GM12873 (cell line): Measurements from ENCODE around the gene PNKP.

Experiments used
- TF ChIP-seq, protein P1 (sequence below): IDR thresholded peaks from 2 replicates; pipeline ENCODE4 v1.5.1; 2012; ENCODE audit warnings: low read depth, mild to moderate bottlenecking, moderate library complexity, low read length, control low read depth; ENCODE audit not compliant: insufficient read depth; ENCODE audit errors: missing control alignments

Gene PNKP

DNA sequence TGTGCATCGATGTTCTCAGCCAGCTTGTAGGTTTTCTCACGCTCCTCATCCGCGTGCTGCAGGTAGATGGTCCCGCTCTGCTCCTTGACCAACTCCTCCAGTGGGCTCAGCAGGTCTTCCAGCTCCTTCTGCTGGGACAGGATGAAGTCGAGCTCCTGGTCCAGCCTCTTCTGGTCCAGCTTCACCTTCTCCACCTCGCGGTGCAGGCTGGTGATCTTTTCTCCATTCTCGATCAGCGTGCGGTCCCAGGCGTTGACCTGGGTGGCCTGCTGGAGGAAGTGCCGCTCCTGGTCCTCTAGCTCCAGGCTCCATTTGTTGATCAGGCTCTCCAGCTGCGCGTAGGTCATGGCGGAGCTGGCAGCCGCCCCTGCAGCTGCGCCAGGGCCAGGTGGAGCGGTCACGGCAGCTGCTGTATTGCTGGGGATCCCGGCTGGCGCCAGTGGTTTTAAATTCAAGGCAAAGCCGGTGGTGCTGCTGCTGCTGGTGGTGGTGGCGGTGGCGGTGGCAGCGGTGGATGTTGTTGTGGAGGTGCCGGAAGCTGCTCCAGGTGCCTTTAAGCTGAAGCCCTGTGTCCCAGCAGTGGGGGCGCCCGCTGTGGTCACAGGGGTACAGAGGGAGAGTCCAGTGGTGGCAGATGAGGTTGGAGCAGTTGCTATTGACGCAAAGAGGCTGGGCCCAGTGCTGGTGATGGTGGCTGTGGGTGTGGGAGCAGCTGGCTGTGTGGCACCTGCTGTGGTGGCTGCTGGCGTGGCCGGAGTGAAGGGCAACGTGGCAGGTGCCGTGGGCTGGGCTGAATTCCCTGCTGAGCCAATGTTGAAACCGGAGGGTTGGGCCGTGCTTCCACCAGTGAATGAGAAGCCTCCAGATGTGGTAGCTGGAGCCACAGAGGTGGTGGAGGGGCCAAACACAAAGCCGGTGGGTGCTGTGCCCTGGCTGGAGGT is 41.4 kb upstream of the PNKP start:
- TF ChIP-seq, protein P1, sequence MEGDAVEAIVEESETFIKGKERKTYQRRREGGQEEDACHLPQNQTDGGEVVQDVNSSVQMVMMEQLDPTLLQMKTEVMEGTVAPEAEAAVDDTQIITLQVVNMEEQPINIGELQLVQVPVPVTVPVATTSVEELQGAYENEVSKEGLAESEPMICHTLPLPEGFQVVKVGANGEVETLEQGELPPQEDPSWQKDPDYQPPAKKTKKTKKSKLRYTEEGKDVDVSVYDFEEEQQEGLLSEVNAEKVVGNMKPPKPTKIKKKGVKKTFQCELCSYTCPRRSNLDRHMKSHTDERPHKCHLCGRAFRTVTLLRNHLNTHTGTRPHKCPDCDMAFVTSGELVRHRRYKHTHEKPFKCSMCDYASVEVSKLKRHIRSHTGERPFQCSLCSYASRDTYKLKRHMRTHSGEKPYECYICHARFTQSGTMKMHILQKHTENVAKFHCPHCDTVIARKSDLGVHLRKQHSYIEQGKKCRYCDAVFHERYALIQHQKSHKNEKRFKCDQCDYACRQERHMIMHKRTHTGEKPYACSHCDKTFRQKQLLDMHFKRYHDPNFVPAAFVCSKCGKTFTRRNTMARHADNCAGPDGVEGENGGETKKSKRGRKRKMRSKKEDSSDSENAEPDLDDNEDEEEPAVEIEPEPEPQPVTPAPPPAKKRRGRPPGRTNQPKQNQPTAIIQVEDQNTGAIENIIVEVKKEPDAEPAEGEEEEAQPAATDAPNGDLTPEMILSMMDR: no peak

DNA sequence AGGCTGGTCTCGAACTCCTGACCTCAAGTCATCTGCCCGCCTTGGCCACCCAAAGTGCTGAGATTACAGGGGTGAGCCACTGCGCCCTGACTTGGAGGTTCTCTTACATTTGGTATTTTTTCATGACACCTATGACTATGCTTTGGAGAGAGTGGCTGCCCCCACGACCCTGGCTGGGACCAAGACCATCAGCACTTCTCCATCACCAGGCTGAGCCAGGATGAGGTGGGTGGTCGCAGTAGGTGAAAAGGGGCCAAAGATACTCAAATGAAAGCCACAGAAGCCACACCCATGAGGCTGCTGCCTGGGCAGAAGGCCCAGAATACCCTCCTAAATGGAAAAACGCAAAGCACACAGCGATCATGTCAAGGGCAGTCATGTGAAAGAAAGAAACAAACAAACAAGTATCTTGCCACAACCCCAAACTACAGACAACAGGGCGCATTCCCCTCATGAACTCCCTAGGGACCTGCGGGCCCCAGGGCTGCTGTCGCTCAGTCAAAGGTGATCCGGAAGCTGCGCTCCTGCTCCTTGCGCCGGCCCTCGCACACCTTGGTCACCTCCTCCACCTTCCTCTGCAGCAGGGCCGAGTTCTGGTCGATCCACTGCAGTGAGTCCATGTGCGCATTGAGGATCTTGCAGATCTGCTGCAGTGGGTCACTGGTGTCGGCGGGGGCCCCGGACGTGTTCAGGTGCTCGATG is 40.5 kb upstream of the PNKP start:
- TF ChIP-seq, protein P1: no peak

DNA sequence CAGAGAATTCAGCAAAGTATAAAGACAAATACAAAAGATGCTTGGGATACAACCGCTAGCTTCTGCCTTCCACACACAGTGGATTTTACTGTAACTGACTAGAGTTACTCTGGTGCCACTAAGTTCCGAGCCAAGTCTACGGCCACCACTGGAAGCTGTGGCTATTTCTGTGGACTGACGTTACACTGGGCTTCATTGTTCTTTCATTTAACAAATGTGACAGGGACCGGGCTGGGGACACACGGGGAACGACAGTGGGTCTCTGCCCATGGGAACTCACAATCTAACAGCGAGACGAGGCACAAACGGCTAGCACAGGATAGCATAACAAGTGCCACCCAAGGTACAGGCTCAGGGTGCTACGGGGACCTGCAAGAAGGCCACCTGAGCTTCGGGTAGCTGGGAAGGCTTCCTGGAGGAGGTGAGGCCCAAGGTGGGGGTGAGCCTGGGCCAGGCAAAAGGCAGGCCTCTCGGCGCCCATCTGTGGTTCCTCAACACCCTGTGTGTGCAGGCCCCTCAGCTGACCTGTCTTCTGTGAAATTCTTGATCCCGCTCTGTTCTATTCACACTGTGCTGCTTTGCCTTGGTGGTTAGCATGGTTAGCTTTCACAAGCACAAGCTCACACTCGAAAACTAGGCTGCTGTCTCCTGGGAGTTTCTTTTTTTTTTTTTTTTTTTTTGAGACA is 39.6 kb upstream of the PNKP start:
- TF ChIP-seq, protein P1: no peak

DNA sequence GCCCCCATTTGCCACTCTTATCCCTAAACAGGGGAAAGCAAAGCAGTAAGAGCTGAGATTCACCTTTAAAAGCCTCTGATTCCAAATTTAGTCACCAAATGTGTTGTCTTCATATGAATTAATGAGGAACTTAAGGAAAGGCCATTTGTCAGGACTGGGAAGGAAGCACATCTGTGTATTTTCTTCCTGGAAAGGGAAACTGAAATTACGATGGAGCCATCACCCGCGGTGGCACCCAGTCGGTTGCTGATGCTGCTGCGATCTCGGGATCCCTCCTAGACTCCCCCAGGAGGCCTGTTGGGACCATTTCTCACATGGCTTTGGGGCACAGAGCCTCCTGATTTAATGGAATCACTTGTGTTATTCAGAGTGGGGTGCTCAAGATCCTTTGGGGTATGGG is 36.8 kb upstream of the PNKP start:
- TF ChIP-seq, protein P1: no peak

DNA sequence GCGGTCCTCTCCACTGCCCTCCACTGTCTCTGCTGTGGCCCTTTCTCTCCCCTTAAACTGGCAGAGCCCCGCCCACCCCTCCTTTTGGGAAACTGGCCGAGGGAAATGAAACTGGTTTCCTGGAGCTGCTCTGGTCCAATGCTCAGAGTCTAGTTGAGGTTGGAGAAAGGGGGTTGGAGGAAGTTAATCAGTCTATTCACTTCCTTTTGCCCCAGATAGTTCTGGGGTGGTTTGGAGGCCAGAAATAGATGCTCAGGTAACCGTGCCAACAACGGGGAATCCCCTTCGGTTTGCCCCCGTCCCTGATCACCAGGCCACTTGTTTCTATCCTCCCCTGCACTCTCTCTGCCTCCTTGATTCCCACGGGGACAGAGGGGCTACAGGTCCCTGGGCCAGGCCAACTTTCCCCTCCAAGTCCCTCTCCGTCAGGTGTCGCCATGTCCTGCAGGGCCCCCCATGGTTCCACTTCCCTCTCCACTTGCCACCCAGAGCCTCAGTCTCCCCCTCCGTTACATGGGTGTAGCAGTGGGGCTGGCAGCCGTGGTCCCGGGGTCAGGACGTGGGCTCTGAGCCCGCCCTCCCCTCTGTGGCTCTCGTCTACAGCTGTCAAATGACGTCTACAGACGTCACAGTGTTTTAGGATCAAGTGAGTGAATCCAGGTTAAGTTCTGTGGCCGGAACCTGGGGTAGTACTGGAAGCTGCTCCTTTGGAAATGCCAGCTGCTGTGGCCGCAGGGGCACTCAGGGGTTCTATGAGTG is 29.7 kb upstream of the PNKP start, which contains the start of gene IL4I1:
IL4I1 (minus strand) TSS at position 25 of the 759 bp plus-strand sequence. CDS start 727 bp downstream, outside the sequence.
- TF ChIP-seq, protein P1: no peak

DNA sequence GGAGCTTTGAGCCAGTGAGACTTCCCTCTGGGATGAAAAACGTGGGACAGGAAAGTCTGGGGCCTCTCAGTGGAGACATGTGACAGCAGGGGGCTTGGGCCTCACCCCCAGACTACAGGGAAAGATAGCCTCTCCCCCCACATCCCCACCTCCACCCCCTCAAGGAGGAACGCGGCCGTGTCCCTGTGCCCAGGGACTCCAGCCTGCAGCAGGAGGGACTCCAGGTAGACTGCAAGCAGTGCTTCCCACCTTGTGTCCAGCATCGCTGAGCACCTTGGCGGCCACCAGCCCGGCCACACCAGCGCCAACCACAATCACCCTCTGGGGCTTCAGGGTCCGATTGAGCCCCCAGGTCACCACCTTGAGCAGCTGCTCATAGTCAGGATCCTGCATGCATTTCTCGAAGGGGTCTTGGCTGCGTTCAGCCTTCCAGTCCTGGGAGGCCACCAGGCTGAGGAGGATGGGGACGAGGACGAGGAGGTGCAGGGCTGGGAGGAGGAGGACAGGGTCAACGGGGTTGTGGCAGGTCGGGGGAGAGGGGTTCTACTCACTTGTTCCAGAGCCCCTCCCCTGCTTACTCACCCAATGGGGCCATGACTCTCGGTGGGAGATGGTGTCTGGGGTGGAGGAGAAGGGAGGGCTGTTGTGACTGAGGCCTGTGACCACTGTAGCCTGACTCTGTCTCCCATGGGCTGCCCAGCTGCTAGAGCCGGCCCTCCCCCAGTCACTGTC is 28.4 kb upstream of the PNKP start:
- TF ChIP-seq, protein P1: no peak
